Activated effector memory CD4-positive, alpha-beta T cell treated with anti-CD3 and anti-CD28 coated beads, Interleukin-2, amount 50 U/mL, for 16 hours (primary cell): ENCODE data around the gene UNK.

Experiments used
- DNase-seq: peaks from one replicate; pipeline ENCODE4 v3.0.0-alpha.2; 2020

Gene UNK

DNA sequence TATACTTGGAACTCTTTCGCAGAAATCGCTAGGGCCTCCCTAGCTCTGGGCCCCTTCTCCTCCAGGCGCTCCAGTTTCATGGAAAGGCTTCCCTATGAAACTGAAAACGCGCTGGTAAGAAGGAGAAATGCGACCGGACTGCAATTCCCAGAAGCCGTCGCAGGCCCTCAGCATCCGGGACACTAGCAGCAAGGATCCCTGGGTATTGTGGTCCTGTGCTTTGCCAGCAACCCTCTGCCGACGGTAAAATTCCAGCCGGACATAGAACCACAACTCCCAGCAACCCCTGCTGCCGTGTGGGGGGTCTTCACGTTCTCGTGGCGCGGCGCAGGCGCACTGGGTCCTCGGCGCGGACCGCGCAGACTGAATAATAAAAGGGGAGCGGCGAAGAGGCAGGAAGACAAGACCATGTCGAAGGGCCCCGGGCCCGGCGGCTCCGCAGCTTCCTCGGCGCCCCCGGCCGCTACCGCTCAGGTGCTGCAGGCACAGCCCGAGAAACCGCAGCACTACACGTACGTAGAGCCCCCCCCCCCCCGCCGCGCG lies at the start of gene UNK:
TSS of gene UNK (plus strand) at position 334 of the 543 bp plus-strand sequence. CDS start at position 409, 75 bp downstream.
- peak; percentile 98 for DNase-seq

GRCh38 chr17:75736173-75736835 lies 48.3 kb upstream of the UNK start:
- DNase-seq, result no peak

DNA sequence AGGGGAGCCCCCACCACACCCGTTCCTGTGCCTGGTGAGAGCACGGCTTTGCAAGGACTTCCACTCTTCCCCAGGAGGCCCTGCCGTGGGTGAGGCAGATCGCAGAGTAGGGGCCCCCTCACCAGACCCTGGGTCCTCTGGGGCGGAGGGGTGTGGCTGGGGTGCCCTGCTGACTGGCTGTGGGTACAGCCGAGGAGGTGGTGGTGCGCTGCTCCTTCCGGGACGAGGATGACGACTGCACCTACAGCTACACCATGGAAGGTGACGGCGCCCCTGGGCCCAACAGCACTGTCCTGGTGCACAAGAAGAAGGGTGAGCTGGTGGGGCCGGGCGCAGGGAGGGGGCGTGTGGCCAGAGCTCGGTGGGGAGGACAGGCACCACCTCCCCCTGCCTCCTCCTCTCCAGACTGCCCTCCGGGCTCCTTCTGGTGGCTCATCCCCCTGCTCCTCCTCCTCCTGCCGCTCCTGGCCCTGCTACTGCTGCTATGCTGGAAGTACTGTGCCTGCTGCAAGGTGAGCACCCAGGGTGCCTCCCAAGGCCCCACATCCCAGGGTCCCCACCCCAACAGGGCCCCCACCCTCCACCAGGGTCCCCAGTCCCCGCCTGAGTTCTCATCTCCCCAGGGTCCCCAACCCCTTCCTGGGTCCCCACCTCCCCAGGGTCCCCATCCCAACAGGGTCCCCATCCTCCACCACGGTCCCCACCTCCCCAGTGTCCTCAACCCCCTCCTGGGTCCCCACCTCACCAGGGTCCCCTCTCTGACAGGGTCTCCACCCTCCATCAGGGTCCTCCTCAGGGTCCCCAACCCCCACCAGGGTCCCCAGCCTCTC lies 47.3 kb upstream of the UNK start:
- no peak for DNase-seq

- no peak for DNase-seq
Measured at GRCh38 chr17:75738218-75738802, 46.3 kb upstream of the UNK start.

DNA sequence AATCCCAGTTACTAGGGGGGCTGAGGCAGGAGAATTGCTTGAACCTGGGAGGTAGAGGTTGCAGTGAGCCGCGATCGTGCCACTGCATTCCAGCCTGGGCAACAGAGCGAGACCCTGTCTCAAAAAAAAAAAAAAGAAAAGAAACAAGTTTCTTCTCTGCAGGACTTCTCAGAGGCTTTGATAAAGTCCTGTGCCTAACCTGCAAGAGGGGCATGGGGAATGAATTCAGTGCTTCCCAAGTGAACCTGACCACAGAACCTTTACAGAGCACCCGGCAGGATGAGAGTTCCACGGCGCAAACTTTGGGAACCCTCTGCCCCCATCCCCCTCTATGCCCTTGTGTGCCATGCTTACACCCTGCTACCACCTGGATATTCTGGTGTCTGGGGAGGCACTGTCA lies 45.4 kb upstream of the UNK start:
- DNase-seq, result no peak

DNA sequence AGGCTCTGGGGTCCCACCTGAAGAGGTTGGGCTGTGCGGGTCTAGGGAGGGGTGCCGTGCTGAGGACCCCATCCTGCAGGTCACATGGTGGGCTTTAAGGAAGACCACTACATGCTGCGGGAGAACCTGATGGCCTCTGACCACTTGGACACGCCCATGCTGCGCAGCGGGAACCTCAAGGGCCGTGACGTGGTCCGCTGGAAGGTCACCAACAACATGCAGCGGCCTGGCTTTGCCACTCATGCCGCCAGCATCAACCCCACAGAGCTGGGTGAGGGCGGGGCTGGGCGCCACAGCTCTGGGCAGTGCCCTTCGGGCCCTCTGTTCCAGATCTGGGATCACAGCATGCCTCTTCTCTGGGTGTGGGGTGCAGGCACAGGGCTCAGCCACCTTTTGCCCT lies 44.8 kb upstream of the UNK start:
- DNase-seq, result no peak

- DNase-seq, result no peak
Measured at GRCh38 chr17:75740215-75740614, 44.4 kb upstream of the UNK start.

DNA sequence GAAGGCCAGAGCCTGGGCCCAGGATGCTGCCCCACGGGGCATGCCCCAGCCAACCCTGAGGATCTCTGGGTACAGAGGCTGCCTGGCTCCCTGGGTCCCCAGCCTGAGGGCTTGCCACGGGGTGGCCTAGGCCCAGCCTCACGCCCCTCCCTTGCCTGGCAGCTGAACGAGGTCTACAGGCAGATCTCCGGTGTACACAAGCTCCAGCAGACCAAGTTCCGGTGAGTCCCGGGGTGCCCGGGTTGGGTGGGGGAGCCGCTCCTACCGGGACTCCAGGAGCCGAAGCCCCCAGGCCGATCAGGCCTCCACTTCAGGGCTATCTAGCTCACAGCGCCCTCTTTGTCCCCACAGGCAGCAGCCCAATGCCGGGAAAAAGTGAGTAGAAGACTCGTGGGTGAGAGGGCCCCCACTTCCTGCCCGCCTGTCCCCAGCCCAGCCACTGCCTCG lies 44.0 kb upstream of the UNK start:
- DNase-seq, result no peak

GRCh38 chr17:75742337-75742736 lies 42.3 kb upstream of the UNK start:
- DNase-seq, result no peak

GRCh38 chr17:75743625-75744206 lies 40.9 kb upstream of the UNK start:
- no peak for DNase-seq

DNA sequence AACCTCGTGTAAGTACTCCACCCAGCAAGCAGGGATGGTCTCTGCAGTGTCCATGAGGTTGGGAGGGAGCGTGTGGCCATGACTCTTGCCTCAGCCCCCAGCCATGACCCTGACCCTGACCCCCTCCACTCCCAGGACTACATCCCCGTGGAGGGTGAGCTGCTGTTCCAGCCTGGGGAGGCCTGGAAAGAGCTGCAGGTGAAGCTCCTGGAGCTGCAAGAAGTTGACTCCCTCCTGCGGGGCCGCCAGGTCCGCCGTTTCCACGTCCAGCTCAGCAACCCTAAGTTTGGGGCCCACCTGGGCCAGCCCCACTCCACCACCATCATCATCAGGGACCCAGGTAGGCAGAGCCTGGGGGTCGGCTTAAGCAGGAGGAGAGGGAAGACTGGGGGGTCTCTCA lies 35.9 kb upstream of the UNK start:
- no peak for DNase-seq

DNA sequence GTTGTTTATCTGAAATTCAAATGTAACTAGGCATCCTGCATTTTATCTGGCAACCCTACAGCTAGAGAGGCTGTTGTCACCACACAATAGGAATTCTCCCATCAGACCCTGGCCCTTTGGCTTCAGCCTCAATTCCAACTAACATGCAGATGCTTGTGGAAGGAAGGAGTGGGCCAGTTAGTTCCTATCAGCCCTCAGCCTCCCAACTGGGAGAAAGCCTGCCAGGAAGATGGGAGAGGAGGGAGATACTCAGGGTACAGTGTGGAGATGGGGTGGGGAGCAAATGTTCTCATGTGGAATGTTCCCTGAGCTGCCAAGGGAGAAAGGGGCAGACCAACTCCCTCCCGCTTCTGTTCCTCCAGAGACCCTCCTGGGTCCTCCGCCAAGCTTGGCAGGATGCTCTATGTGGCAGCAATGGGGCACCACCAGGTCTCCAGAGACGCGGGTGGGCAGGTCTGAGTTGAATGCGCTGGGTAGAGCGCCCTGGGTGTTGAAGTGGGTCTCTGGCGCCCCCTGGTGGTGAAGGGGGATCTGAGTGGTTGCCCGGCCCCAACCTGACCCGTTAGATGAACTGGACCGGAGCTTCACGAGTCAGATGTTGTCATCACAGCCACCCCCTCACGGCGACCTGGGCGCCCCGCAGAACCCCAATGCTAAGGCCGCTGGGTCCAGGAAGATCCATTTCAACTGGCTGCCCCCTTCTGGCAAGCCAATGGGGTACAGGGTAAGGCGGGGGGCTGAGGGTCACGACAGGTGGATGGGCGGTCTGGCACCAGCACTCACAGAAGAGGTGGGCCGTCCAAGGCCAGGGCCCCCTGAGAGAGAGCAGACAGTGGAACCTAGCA lies 34.8 kb upstream of the UNK start:
- DNase-seq, result peak; percentile 96

- no peak for DNase-seq
Measured at GRCh38 chr17:75750661-75751423, 33.8 kb upstream of the UNK start.

DNA sequence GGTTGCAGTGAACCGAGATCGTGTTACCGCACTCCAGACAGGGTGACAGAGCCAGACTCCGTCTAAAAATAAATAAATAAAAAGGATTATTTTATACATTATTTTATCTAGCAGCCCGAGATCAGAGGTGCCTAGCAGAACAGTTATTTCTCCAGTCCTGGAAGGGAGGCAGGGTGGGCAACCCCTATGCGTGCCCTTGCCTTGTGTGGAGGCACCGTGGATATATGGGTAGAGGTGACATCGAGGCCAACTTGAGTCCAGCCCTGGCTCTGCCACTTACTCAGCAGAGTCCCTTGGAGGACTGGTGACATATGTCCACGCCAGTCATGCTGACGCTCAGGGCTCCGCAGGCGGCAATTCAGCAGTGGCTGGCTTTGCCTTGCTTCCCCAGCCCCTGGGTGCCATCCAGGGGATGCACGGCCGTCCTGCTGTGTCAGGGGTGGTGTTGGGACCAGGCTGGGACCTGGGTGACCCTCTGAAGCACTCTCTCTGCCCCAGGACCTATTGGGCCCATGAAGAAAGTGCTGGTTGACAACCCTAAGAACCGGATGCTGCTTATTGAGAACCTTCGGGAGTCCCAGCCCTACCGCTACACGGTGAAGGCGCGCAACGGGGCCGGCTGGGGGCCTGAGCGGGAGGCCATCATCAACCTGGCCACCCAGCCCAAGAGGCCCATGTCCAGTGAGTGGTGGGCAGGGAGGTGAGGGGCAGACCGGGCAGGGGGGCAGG lies 32.8 kb upstream of the UNK start:
- no peak for DNase-seq

DNA sequence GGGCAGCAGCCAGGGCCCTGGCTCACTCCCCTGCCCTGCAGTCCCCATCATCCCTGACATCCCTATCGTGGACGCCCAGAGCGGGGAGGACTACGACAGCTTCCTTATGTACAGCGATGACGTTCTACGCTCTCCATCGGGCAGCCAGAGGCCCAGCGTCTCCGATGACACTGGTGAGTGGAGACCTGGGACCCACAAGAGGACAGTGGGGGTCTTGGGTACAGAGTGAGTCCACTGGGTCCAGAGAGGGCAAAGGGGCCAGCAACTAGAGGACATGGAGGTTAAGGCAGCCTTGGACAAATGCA lies 32.2 kb upstream of the UNK start:
- DNase-seq, result no peak

GRCh38 chr17:75752802-75753513 lies 31.6 kb upstream of the UNK start:
- DNase-seq, result no peak

- DNase-seq, result peak; percentile 90
Measured at GRCh38 chr17:75753514-75754377, 30.9 kb upstream of the UNK start.

DNA sequence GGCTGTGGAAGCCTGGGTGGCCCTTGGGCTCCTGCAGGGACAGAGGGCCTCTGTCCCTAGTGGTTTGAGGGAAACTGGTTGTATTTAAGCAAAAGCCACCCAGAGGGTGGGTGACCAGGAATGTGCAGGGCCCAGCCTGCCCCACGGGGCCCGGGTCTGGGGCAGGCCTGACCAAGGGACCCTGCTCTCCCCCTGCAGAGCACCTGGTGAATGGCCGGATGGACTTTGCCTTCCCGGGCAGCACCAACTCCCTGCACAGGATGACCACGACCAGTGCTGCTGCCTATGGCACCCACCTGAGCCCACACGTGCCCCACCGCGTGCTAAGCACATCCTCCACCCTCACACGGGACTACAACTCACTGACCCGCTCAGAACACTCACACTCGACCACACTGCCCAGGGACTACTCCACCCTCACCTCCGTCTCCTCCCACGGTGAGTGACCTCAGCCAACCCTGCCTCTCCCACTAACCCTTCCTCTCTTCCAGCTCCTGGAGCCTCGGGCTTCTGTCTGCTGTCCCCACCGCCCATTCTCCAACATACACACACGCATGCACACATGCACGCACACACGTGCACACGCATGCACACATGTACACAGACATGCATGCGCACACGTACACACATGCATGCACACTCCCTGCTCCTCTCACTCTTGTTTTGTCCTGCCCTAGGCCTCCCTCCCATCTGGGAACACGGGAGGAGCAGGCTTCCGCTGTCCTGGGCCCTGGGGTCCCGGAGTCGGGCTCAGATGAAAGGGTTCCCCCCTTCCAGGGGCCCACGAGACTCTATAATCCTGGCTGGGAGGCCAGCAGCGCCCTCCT lies 30.0 kb upstream of the UNK start:
- DNase-seq, result no peak
